GM12891 (cell line): ENCODE data around the gene RCC2.

ENCODE experiments used
- POLR2A ChIP-seq: IDR thresholded peaks from 2 replicates; pipeline ENCODE4 v1.6.1; 2011; ENCODE audit warnings: low read depth, low read length, control low read depth
- POLR2AphosphoS5 ChIP-seq: IDR thresholded peaks from 2 replicates; pipeline ENCODE4 v1.6.1; 2011; ENCODE audit warnings: low read depth, low read length, control low read depth
- SPI1 ChIP-seq: IDR thresholded peaks from 2 replicates; pipeline ENCODE4 v1.6.1; 2011; ENCODE audit warnings: low read depth, low read length, control low read depth
- TAF1 ChIP-seq: IDR thresholded peaks from 2 replicates; pipeline ENCODE4 v1.6.1; 2011; ENCODE audit warnings: low read depth, low read length, control low read depth

GRCh38 chr1:17392199-17392740, 47.2 kb downstream of the RCC2 start:
- no peak for TF ChIP-seq TAF1
- no peak for TF ChIP-seq POLR2AphosphoS5
- TF ChIP-seq POLR2A = no peak
- no peak for TF ChIP-seq SPI1
